Subcutaneous adipose tissue (tissue), 4 donors: Measurements from ENCODE around the gene PRKACB. TPM values are rescaled to one million over a fixed set of nuclear protein-coding genes. Genes with fewer than 3 reads are reported as not detected.

Experiments used
- total RNA-seq, 4 donors: library from RNA; depleted of rRNA; stranded (reverse); fragments of >200 nt; gene quantifications; one replicate each; pipeline ENCODE4 v1.1.0, GENCODE V29; 2016
- TF ChIP-seq, protein P1 (sequence below): fragments of 450-650 bp; IDR thresholded peaks from one replicate; pipeline ENCODE4 v1.5.1; 2016; ENCODE audit warnings: low read depth, mild to moderate bottlenecking, control low read depth, antibody characterized with exemption, moderate library complexity

PRKACB gene
- total RNA-seq, 4 donors from 2014 or later = 14.5 to 51.0 (median 34.5) TPM

DNA sequence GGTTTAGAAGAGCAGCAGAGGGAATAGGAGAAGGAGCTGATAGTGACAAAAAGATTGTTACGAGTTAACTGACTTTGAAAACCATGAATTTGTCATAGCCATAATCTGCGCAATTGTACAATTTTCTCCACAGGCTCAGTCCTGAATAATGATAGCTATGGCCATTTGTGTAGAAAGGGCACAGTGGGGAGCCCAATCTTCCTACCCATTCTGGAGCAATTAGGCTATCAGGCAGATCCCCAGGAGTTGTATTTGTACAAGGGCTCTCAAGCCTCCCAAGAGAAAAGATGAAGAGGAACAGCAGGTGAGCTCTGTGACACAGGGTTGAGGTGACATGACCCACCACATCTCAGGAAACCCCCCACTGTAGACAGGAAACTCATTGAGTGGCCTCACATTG is 115.3 kb downstream of the PRKACB start:
- TF ChIP-seq, protein P1, sequence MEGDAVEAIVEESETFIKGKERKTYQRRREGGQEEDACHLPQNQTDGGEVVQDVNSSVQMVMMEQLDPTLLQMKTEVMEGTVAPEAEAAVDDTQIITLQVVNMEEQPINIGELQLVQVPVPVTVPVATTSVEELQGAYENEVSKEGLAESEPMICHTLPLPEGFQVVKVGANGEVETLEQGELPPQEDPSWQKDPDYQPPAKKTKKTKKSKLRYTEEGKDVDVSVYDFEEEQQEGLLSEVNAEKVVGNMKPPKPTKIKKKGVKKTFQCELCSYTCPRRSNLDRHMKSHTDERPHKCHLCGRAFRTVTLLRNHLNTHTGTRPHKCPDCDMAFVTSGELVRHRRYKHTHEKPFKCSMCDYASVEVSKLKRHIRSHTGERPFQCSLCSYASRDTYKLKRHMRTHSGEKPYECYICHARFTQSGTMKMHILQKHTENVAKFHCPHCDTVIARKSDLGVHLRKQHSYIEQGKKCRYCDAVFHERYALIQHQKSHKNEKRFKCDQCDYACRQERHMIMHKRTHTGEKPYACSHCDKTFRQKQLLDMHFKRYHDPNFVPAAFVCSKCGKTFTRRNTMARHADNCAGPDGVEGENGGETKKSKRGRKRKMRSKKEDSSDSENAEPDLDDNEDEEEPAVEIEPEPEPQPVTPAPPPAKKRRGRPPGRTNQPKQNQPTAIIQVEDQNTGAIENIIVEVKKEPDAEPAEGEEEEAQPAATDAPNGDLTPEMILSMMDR = no peak

DNA sequence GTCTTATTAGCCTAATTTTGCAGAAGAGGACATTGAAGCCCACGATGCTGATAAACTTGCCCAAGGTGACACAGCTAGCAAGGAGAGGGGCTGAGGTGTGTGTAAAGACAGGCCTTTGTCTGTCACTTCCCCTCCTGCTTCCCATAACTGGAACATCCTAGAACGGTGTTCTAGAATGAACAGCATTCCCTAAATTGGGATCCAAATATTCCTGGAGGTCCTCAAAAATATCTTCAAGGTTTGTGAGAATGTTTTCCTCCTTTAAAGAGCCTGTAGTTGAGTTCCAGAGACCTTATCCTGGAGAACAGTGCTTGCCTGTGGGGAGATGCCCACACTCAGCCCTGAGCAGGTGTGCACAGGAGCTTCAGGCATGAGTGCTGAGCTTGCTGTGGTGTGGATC is 115.9 kb downstream of the PRKACB start:
- TF ChIP-seq, protein P1 = no peak

DNA sequence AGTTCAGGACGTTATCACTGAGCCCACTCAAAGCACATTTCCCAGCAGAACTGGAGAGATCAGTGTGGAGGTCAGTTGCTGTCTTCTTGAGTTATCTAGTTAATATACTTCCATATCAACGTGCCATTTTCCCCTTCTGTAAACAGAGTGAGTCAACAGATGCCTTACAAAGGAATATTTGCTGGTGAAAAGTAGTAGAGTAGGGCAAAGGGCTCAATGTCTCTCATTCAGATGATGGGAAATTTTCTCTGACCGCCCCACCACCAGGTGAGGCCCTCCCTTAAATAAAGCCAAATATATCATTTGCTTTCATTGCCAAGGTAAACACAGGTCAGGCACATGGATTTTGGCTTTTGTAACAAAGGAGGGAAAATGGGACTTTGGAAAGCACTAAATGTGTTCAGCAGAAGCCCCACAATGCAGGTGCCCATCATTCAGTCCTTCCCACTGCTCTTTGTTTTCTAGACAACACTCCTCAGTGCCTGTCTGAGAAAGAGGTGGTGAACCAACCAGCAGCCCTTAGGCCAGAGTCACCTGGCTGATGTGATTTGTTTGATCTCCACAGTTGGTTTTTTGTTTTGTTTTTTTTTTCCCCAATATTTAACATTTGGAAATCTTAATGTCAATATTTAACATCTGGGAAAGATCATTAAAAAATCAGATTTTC is 116.9 kb downstream of the PRKACB start:
- TF ChIP-seq, protein P1 = no peak

DNA sequence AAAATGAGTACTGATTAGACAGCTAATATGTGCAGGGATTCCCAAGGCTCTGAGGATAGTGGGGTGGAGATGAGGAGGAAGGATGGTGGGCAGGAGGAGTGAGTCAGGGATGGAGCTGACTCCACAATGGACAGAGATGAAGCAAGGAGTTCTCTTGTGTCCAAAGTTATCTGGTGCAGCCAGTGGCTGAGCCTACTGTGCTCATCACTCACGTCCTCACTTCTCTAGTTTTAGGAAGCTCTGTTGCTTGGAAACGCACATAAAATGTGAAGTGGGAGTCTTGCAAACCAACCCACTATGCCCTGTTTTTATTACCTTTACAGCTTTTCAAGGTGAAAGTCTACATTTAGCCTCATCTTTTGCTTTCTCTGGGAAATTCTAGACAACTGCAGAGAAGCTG is 120.9 kb downstream of the PRKACB start:
- TF ChIP-seq, protein P1 = no peak

DNA sequence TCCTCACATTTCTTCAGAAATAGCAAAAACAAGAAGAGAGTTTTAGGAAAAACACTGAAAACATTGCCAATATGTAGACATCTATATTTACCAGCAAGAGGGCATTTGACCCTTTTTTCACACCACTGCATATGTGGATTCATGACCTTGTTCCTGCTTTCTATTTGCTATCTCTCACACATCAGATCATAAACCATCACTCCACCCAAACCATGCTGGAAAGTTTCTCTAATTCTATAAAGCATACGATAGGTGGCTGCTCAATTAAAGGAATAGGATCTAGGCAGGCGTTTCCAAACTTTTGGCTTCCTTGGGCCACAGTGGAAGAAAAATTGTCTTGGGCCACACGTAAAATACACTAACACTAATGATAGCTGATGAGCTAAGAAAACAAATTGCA is 121.8 kb downstream of the PRKACB start:
- TF ChIP-seq, protein P1 = no peak

DNA sequence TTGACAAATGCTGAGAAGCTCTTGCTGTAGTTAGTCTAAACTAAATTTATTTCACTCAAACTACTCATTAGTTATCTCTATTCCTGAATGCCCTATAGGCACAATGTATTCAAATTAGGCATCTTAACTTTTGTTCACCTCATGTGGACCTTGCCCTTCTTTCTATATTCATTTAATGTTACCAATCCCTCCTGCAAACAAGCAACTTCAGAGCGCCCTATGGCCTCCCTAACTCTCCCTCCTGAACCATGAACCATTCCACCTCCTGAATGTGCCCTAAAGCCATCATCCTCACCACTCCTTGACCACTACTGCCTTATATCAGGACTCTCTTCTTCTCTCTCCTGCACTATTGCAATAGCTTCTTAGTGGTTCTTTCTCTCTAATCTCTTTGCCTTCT is 122.7 kb downstream of the PRKACB start:
- TF ChIP-seq, protein P1 = no peak

DNA sequence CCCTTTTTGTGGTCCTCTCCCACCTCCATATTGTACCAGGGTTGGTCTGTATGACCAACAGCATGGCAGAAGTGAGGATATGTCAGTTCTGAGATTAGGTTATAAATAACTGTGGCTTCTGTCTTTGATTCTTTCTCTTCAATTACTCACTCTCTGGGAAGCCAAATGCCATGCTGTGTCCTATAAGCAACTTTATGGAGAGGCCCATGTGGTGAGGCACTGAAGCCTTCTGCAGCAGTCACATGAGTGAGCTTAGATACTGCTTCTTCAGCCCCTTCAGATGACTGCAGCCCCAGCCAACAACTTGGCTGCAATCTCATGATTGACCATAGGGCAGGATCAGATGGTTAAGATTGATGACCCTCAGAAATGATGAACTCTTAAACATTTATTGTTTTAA is 123.4 kb downstream of the PRKACB start:
- TF ChIP-seq, protein P1 = no peak
